Stimulated activated CD4-positive, alpha-beta T cell treated with anti-CD3 and anti-CD28 coated beads, TNF-alpha, amount 100 ng/mL, for 4 hours (primary cell): ENCODE measurements around the gene HIPK1.
"Not testable (repeated sequence)": the region's sequence is repeated elsewhere in the genome, so short reads cannot be mapped to it uniquely, and the experiment has no call there.

Source experiments
- DNase-seq, 3 experiments: peaks; one replicate each; pipeline ENCODE4 v3.0.0-alpha.2; 2020; ENCODE audit warnings: low read depth in 3 of 3

HIPK1 gene

GRCh38 chr1:113982949-113983348 lies 53.8 kb downstream of the HIPK1 start:
- DNase-seq: no peak

GRCh38 chr1:113983391-113983790 lies 54.3 kb downstream of the HIPK1 start:
- DNase-seq: no peak

GRCh38 chr1:113983826-113984225 lies 54.7 kb downstream of the HIPK1 start:
- DNase-seq: no peak

- no peak for DNase-seq
Observed at GRCh38 chr1:113984710-113985109, 55.6 kb downstream of the HIPK1 start.

GRCh38 chr1:113986802-113987201 lies 57.7 kb downstream of the HIPK1 start:
- DNase-seq: no peak

GRCh38 chr1:113987259-113987658 lies 58.1 kb downstream of the HIPK1 start:
- DNase-seq: no peak

- DNase-seq: no peak
Observed at GRCh38 chr1:113990530-113990929, 61.4 kb downstream of the HIPK1 start.

GRCh38 chr1:113990961-113991360 lies 61.8 kb downstream of the HIPK1 start:
- no peak for DNase-seq

- DNase-seq: no peak
Observed at GRCh38 chr1:113991467-113991997, 62.4 kb downstream of the HIPK1 start.

- DNase-seq: no peak
Observed at GRCh38 chr1:113993072-113993471, 63.9 kb downstream of the HIPK1 start.

- DNase-seq: no peak
Observed at GRCh38 chr1:113993766-113994165, 64.6 kb downstream of the HIPK1 start.

GRCh38 chr1:113995382-113995781 lies 66.3 kb downstream of the HIPK1 start:
- no peak for DNase-seq

GRCh38 chr1:113998361-113998760 lies 69.2 kb downstream of the HIPK1 start:
- no peak for DNase-seq

- no peak for DNase-seq
Observed at GRCh38 chr1:113999233-113999632, 70.1 kb downstream of the HIPK1 start.

GRCh38 chr1:113999799-114000198 lies 70.7 kb downstream of the HIPK1 start:
- DNase-seq: no peak

GRCh38 chr1:114000406-114000805 lies 71.3 kb downstream of the HIPK1 start:
- DNase-seq: no peak

GRCh38 chr1:114002492-114003239 lies 73.5 kb downstream of the HIPK1 start:
- DNase-seq: no peak

GRCh38 chr1:114003431-114003830 lies 74.3 kb downstream of the HIPK1 start:
- no peak for DNase-seq

- not testable (repeated sequence) for DNase-seq
Observed at GRCh38 chr1:114006825-114007224, 77.7 kb downstream of the HIPK1 start.

GRCh38 chr1:114008480-114008941 lies 79.4 kb downstream of the HIPK1 start:
- DNase-seq: no peak

- no peak for DNase-seq
Observed at GRCh38 chr1:114008993-114009392, 79.9 kb downstream of the HIPK1 start.

- DNase-seq: no peak
Observed at GRCh38 chr1:114009393-114009792, 80.3 kb downstream of the HIPK1 start.

- no peak for DNase-seq
Observed at GRCh38 chr1:114010433-114011184, 81.5 kb downstream of the HIPK1 start.
